Testis (tissue), 2 donors: ENCODE data around the gene USF1.

Experiments
- CTCF ChIP-seq, 3 experiments: fragments of 450-650 bp in 2 of 3; fragments of 200-600 bp in 1 of 3; sonication (generic) in 1 of 3; IDR thresholded peaks; one replicate each; pipeline ENCODE4 v1.5.1; 2016 to 2019; ENCODE audit warnings: antibody characterized with exemption in 3 of 3, mild to moderate bottlenecking in 2 of 3, moderate library complexity in 1 of 3
- POLR2A ChIP-seq: fragments of 450-650 bp; IDR thresholded peaks from one replicate; pipeline ENCODE4 v1.6.1; 2017; ENCODE audit warnings: antibody characterized with exemption, mild to moderate bottlenecking, moderate library complexity

GRCh38 chr1:160993544-160994193 lies 52.1 kb downstream of the USF1 start:
- peak in 2 of 3 experiments; percentile 24 to 26 for TF ChIP-seq CTCF (IDR thresholded peaks at IDR 0.05)
- no peak for TF ChIP-seq POLR2A
